GM19025 (cell line): ENCODE measurements around the gene SMYD1.
"Not testable (repeated sequence)": the region's sequence is repeated elsewhere in the genome, so short reads cannot be mapped to it uniquely, and the experiment has no call there.

Experiments used
- ATAC-seq: cut with Tn5 transposase; IDR thresholded peaks from one replicate; pipeline ENCODE4 v1.9.1; 2021; ENCODE audit warnings: mild to moderate bottlenecking, low read depth, moderate library complexity; ENCODE audit not compliant: unreplicated experiment

The SMYD1 gene

GRCh38 chr2:88067598-88067997, at the start of gene SMYD1:
Gene SMYD1, plus strand, starts transcription at chr2:88067825. Its CDS starts 40 bp downstream, at chr2:88067865.
- no peak for ATAC-seq

- ATAC-seq, result not testable (repeated sequence)
Observed at GRCh38 chr2:88018077-88018805, 49.4 kb upstream of the SMYD1 start.

- no peak for ATAC-seq
Observed at GRCh38 chr2:88018909-88019308, 48.7 kb upstream of the SMYD1 start.

GRCh38 chr2:88019985-88020384, 47.6 kb upstream of the SMYD1 start:
- ATAC-seq, result no peak

DNA sequence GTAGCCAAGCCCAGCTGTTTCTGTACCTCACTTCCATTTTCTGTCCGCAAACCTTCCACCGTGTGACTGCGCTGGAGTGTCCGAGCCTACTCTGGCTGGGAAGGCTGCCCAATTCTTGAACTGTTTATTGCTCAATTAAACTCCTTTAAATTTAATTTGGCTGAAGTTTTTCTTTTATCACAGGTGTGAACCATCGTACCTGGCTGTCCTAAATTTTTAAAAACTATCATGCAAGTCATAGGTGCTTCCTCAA, 45.0 kb upstream of the SMYD1 start:
- ATAC-seq, result no peak

DNA sequence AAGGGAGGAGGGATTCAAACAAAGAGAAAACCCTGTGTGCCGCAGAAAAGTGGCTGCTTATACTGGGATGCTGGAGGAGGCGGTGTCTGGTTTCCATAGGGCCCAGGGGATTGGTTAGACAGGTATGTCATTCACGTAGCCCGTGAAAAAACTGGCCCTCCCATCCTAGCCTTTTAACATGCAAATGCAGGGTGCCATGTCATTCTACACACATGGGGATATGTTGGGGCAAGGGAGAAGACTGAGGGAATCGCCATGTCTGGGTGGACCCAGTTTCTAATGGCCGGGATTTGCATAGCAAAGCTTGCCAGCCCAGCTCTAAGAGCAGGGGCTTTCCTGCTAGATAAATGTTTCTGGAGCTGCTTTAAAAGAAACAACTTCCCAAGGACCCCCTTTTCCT, 43.1 kb upstream of the SMYD1 start:
- ATAC-seq, result no peak

- no peak for ATAC-seq
Observed at GRCh38 chr2:88027697-88028389, 39.8 kb upstream of the SMYD1 start.

DNA sequence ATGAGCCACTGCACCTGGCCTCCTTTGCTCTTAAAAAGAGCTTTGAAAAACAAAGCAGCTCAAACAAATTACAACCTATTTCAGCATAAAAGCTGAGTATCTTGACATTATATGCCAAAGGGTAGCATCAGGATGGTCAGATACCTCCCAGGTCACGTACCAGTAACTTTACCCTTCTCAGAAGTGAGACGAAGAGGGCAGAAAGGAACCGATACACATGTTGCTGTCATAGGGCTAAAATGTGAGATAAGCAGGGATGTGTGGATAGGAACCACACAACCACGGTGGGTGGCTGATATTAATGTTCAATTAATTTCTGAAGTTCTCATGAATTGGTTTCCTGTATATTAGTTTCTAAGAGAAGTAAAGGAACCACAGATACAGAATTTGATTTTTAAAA, 38.7 kb upstream of the SMYD1 start:
- no peak for ATAC-seq

GRCh38 chr2:88032070-88032702, 35.4 kb upstream of the SMYD1 start:
- ATAC-seq, result no peak

DNA sequence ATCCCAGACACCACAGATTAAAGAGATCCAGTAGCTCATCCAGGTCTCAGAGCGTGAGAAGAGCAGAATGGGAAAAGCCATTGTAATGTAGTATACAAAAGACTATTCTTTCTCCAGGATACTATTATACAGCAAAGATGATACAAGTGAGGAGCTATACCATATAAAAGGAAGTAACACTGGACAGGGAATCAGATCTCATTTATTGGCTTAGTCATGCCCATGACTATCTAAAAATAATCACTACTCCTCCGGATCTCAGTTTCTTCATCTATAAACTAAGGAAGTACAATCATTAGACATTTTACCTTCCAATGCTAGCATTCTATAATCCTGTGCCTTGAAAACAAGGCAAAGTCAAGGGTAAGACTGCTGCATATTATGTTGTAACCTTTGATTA, 31.4 kb upstream of the SMYD1 start:
- no peak for ATAC-seq

- no peak for ATAC-seq
Observed at GRCh38 chr2:88036606-88037005, 31.0 kb upstream of the SMYD1 start.

DNA sequence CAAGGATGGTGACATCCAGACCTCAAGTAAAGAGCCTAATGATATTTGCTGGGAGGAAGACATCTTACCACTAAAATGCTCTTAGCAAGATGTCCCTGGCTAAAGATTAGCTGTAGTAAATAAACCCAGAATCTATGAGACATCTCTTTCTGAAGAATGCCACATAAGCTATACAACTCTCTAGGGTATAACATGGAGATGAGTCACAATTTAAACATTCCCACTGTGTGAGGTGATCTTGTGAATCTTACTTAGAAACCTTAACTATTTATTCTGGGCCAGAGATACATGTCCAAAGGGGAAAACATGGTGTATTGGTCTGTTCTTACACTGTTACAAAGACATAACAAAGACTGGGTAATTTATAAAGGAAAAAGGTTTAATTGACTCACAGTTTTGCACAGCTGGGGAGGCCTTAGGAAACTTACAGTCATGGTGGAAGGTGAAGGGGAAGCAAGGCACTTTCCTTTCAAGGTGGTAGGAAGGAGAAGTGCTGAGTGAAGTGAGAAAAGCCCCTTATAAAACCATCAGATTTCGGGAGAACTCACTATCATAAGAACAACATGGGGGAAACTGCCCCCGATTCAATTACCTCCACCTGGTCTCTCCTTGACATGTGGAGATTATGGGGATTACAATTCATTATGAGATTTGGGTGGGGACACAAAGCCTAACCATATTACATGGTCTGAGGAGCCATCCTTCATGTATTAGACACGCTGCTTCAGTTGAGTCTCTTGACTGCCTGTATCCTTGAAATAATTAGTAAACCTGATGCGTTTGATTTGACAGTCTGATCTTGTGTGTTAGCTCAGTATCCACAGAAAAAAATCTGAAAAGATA, 29.1 kb upstream of the SMYD1 start:
- no peak for ATAC-seq

DNA sequence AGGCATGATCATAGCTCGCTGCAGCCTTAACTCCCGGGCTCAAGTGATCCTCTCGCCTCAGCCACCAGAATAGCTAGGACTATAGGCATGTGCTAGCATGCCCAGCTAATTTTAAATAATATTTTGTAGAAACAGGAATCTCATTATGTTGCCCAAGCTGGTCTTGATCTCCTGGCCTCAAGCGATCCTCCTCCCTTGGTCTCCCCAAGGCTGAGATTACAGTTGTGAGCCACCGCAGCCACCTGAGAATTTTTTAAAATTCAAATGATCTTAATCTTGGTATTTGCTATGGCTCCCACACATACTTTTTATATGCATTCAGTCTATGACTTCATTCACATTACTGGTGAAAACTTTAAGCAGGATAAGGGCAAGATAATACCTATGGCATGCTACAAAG, 25.1 kb upstream of the SMYD1 start:
- ATAC-seq, result no peak

DNA sequence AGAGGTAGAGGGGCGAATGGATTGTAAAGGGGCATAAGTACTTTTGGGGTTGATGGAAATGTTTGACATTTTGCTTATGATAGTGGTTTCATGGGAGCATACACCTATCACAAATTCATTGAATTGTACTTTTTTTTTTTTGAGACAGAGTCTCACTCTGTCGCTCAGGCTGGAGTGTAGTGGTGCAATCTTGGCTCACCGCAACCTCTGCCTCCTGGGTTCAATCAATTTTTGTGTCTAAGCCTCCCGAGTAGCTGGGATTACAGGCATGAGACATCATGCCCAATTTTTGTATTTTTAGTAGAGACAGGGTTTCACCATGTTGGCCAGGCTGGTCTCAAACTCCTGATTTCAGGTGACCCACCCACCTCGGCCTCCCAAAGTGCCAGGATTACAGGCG, 22.1 kb upstream of the SMYD1 start:
- ATAC-seq, result not testable (repeated sequence)

GRCh38 chr2:88048541-88048940, 19.1 kb upstream of the SMYD1 start:
- ATAC-seq, result no peak

DNA sequence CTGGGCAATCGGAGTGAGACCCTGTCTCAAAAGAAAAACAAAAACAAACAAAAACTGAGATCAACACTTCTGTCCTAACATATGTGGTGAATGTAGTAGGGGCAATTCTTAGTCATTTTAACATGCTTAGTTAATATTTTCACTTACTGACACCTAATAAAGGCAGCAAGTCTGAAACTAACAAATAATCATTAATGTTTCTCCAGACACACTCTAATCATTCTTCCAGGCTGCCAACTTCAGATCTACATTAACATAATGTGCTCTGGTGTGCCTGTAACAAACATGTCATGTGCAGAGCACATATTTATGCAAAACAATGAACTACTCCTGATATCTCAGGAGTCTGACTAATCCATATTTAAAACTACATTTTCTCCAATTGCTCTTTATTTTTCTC, 18.0 kb upstream of the SMYD1 start:
- ATAC-seq, result peak; percentile 51

GRCh38 chr2:88051792-88052191, 15.8 kb upstream of the SMYD1 start:
- no peak for ATAC-seq

- no peak for ATAC-seq
Observed at GRCh38 chr2:88053296-88053695, 14.3 kb upstream of the SMYD1 start.

DNA sequence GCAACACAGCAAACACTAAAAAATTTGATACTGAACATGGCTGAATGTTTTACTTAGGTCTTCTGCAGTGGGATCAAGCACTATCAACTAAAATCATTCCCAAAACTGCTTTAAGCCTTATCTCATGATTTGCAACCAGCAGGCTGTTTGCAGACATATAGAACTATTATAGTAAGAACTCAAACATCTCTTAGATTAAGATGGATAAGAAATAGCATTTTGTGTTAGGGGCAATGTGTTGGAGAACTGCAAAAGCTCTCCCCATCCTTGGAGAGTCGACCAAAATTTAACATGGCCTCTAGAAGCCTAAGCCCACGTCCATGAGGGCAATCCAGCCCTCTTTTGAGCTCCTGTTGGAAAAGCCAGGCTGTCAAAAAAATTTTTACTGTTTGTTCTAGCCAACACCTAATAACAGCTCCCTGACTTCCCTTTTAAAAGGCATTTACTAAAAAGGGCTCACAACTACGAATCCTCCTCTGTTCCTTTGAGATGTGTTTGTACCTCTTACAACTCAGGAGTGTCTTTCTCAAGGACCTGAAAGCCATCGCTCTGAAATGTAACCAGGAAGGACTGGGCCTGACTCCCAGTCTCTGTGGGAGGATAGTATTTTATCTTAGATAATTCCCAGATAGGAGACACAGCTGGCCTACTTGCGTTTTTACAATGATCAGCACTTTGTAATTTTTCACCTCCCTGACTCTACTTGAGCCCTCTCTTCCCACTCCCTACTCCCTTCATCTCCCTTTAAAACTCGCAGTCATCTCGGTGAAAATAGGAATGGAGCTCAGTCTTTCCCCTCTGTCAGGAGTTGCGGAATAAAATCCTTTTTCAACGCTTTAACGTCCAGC, 13.5 kb upstream of the SMYD1 start:
- no peak for ATAC-seq

DNA sequence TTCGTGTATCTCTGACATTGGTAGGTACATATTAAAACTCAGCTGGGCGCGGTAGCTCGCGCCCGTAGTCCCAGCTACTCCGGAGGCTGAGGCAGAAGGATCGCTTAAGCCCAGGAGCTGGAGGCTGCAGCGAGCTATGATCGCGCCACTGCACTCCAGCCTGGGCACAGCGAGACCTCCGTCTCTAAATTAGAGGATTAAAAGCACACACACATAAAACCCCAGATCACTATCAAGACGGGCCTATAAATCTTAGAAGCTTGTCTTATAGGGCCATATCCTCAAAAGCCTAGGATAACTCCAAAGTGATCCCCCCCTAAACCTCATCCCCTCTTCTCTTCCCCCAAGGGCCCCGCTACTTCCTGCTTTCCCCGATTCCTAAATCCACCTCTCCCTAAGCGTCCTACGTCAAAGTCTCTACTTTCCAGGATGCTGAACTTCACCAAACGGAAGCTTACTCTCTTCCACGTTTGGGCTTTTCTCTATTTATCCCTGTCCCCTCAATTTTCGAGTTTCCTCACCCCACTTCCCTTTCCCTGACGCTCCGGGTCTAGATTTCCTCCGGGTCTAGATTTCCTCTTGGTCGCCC, 12.7 kb upstream of the SMYD1 start:
- ATAC-seq, result no peak
